DOHH2 (cell line): Measurements from ENCODE around the gene LHX3.

Source experiments
- CTCF ChIP-seq: fragments of 200-600 bp; sonication (generic); IDR thresholded peaks from one replicate; pipeline ENCODE4 v1.5.1; 2014; ENCODE audit warnings: antibody characterized with exemption, mild to moderate bottlenecking, low read depth, low read length; ENCODE audit not compliant: poor library complexity, severe bottlenecking
- EZH2phosphoT487 ChIP-seq: fragments of 200-600 bp; sonication (generic); IDR thresholded peaks from 2 replicates; pipeline ENCODE4 v1.6.1; 2017; ENCODE audit warnings: borderline replicate concordance, mild to moderate bottlenecking, antibody characterized with exemption, low read length, moderate library complexity, mixed read lengths

GRCh38 chr9:136235171-136235570 lies 30.2 kb upstream of the LHX3 start:
- no peak for TF ChIP-seq CTCF
- no peak for TF ChIP-seq EZH2phosphoT487
